ENCODE measurements around the gene SCAMP4.
"Not testable (repeated sequence)": the region's sequence is repeated elsewhere in the genome, so short reads cannot be mapped to it uniquely, and the experiment has no call there.

SCAMP4 gene

DNA sequence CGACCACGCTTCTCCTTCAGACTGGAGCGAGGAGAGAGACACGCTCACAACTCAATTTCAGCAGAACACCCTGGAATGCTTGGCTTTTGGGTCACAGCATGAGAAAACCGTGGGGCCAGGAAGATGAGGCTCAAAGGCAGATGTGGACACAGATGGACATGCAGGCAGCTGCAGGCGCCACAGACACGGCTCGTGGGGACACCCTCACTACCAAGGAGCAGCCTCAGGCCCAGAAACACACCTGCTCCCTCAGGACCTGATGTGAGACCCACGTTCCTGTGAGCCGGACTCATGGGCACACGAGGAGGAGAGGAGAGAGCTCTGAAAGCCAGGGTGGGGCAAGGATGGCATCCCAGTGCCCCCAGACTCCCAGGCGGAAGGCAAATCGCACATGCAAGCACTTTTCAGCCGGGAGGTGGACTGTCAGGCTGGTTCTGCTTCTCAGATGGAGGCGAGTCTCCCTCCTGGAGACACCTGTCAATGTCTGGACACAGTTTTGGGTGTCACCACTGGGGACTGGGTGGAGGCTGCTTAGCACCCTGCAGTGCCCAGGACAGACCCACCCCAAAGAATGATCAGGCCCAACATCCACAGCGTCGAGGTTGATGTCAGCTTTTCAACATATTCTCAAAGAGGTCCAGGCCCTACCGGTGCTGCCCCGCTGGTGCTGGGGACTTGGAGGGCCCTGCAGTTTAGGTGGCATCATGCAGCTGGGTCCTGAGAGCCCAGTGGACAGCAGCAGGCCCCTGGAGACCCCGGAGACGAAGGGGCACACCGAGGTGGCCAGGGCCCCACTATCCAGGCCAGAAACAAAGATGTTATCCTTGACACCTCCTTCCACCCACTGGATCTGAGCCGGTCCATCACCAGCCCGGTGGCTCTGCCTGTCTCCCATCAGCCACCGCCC lies 22.2 kb upstream of the SCAMP4 start:
- DNase-seq (ENCODE audit: low spot score) (no peak), FAIRE-seq (no peak)

DNA sequence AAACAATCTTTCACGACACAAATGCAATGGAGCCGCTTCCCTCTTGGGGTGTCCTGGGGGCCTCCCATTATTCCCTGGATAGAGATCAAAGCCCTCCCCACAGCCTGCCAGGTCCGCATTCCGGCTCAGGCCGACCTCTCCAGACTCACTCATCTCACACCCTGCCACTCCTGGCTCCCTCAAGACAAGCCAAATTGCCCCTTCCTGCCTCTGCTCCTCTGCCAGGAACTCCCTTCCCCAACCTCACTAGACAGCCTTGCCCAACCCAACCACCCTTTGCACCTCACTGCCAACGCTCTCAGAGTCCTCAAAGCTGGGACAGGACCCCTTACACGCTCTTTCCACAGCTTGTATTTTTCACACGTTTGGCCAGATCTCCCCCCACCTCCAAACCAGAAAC lies 21.4 kb upstream of the SCAMP4 start:
- DNase-seq (ENCODE audit: low spot score) = no peak
- FAIRE-seq = no peak

DNA sequence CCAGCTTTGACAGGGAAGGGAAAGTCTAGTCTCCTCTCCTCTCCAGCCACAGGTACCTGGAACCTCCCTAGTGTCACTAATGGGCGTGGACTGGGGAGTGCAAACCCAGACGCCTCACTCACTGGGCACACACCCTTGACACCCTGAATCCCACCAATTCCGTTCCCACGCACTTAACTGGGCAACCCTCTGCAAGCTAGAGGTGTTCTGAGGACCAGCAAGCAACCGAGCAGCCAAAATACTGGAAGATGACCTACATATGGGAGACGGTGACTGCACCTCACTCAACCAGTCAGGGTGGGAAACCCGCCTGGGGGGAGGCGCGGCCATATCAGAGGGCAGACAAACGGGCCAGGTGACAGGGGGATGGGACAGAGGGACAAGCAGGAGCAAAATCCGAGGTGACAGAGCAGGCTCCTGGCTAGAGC lies 20.9 kb upstream of the SCAMP4 start:
- DNase-seq (ENCODE audit: low spot score) (no peak), FAIRE-seq (no peak)

DNA sequence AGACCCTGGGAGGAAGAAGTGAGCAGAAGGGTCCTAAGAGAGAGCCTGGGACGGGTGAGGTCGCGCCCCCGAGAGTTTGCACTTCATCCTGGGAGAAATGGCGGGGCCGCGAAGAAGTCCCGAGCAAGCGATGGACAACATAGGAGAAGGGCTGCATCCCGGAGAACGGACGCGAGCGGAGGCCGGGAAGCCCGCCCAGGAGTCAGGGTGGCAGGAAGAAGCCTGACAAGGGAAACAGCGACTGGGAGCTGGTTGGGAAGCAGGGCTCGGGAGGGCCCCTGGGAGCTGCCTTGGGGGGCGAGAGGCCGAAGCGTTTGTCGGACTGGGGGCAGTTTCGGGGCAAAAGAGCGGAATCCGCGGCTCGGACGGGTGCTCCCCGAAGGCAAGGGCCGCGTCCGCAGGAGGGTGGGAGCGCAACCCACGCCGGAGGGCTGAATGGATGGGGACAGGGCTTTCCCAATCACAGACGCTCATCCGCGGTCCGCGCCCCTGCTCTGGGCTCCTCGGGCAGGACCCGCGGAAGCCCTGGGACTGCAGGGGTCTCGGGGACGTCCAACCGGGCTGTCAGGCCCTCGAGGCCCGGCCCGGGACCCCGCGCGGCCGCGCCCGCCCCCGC lies 20.4 kb upstream of the SCAMP4 start:
- DNase-seq (ENCODE audit: low spot score) (no peak), FAIRE-seq (no peak)

DNA sequence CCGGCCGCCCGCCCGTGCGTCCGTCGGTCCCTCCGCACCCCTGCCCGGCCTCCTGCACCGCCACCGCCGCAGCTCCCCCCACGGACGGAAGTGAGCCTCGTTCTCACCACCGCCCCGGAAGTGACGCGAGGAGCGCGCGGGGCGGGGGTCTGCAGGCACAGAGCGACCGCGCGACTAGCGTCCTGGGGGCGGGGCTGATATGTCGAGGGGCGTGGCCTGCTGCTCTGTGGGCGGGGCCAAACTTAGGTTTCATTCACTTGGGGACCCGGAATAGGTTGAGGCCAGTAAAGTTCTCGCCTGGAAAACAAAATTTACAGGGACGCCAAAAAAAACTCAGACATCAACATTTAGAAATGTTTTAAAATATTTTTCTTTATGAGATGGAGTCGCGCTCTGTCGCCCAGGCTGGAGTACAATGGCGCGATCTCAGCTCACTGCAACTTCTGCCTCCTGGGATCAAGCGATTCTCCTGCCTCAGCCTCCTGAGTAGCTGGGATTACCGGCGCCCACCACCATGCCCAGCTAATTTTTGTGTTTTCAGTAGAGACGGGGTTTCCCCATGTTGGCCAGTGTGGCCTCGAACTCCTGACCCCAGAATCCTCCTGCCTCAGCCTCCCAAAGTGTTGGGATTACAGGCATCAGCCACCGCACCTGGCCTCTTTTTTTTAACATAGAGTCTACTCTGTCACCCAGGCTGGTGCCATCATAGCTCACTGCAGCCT lies 19.6 kb upstream of the SCAMP4 start, which contains the start of gene ABHD17A:
TSS of gene ABHD17A (minus strand) at position 99 of the 722 bp plus-strand sequence. CDS start 3,930 bp downstream, outside the sequence.
- not testable (repeated sequence) for FAIRE-seq
- DNase-seq (ENCODE audit: low spot score) = peak; percentile 89

DNA sequence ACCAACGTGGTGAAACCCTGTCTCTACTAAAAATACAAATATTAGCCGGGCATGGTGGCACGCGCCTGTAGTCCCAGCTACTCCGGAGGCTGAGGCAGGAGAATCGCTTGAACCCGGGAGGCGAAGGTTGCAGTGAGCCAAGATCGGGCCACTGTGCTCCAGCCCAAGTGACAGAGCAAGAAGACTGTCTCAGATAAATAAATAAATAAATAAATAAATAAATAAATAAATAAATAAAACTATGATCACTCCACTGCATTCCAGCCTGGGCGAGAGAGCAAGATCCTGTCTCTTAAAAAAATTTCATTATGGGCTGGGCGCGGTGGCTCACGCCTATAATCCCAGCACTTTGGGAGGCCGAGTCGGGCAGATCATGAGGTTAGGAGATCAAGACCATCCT lies 18.8 kb upstream of the SCAMP4 start:
- FAIRE-seq; DNase-seq (ENCODE audit: low spot score): not testable (repeated sequence)

DNA sequence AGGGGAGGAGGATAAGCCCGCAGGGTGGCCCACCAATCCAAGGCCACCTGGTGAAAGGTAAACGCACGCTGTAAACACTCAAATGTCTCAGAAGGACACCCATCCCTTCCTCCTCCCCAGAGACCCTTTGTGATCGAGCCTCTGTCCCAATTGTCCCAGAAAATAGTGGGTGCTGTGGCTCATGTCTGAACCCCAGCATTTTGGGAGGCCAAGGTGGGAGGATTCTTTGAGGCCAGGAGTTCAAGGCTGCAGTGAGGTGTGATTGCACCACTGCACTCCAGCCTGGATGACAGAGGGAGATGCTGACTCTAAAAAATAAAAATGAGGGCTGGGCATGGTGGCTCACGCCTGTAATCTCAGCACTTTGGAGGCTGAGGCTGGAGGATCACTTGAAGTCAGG lies 16.8 kb upstream of the SCAMP4 start:
- DNase-seq (ENCODE audit: low spot score) (no peak), FAIRE-seq (no peak)

DNA sequence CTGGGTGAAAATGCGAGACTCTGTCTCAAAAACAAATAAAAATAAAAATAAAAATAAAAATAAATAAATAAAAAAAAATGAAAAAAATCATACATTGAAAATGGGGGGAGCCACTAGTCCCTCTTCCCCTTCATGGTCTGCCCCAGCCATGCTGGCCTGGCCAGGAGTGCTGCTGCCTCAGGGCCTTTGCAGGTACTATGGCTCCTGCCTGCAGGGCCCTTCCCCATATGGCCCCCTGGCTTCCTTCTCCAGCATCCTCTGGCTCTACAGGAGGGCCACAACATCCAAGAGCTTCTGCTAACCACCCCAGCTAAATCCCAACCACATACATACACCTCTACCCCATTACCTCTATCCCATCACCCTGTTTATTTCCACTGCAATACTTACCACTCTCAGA lies 15.3 kb upstream of the SCAMP4 start:
- DNase-seq (ENCODE audit: low spot score) (no peak), FAIRE-seq (no peak)

DNA sequence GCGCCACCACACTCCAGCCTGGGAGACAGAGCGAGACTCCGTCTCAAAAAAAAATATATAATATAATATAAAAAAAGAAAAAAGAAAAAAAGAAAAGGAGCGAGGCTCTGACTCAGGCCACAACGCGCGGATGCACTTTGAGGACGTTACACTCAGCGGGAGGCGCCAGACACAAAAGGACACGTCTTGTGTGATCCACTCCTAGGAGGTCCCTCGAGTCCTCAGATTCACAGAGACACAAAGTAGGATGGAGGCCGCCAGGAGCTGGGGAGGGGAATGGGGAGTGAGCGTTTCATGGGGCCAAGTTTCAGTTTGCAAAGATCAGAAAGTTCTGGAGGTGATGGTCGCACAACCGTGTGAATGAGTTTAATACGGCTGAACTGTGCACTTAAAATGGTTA lies 11.4 kb upstream of the SCAMP4 start:
- DNase-seq (ENCODE audit: low spot score) (no peak), FAIRE-seq (no peak)

DNA sequence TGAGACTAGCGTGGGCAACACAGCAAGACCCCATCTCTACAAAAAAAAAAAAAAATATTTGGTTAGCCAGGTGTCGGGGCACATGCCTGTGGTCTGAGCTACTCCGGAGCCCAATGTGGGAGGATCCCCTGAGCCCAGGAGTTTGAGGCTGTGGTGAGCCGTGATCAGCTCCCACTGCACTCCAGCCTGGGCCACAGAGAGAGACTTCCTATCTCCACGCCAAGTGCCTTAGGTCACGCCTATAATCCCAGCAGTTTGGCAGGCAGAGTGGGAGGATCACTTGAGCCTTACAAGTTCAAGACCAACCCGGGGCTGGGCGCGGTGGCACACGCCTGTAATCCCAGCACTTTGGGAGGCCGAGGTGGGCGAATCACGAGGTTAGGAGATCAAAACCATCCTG lies 8.7 kb upstream of the SCAMP4 start:
- no peak for FAIRE-seq

DNA sequence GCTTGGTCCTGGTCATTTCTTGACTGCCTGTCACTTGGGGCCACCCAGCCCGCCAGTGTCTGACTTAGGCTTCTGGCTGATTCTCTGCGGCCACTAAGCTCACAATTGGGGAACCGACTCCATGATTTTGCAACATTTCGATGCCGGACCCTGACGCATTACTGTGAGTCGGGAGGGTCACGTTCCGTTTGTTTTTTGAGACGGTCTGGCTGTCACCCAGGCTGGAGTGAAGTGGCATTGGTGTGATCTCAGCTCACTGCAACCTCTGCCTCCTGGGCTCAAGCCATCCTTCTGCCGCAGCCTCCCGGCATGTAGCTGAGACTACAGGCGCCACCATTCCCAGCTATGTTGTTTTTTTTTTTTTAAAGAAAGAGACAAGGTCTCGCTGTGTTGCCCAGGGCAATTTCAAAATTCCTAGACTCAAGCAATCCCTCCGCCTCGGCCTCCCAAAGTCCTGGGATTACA lies 3.2 kb upstream of the SCAMP4 start:
- DNase-seq (ENCODE audit: low spot score) (no peak), FAIRE-seq (no peak)

More for the DNA sequence above, 8.7 kb upstream of the SCAMP4 start:
- no peak for DNase-seq (ENCODE audit: low spot score)

DNA sequence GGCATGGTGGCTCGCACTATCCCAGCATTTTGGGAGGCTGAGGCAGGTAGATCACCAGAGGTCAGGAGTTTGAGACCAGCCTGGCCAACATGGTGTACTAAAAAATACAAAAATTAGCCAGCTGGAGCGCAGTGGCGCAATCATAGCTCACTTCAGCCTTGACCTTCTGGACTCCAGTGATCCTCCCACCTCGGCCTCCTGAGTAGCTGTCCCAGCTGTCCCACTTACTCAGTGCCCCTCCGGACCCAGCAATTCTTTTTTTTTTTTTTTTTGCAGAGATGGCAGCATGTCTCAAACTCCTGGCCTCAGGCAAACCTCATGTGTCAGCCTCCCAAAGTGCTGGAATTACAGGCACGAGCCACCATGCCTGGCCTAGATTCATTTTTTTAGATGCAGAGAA lies 2.3 kb upstream of the SCAMP4 start:
- DNase-seq (ENCODE audit: low spot score) (no peak), FAIRE-seq (no peak)

DNA sequence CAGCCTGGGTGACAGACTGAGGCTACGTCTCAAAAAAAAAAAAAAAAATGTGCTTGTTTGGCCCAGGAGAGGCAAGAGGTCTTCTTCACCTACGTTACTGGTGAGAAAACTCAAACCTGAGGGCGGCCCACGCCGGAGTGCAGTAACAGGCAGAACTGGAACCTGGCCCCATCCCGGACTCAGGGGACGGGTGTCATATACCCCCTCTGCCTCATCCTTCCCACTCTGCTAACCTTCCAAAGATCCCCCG lies 414 bp upstream of the SCAMP4 start:
- FAIRE-seq (no peak), DNase-seq (ENCODE audit: low spot score) (no peak)

DNA sequence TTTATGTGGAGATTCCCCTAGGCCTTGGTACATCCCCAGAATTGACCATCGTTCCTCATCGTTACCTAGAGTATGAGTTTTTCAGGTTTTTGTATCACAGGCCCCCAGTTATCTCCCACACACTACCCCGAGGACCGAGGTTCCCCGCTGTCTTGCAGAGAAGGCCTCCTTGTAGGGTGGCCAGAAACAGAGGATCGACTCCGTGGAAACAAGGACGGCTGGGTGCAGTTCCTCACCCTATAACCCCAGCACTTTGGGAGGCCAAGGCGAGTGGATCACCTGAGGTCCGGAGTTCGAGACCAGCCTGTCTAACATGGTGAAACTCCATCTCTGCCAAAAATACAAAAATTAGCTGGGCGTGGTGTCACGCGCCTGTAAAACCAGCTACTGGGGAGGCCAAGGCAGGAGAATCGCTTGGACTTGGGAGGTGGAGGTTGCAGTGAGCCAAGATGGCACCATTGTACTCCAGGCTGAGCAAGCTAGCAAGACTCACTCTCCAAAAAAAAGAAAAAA lies 720 bp downstream of the SCAMP4 start:
- DNase-seq (ENCODE audit: low spot score) (no peak), FAIRE-seq (no peak)

DNA sequence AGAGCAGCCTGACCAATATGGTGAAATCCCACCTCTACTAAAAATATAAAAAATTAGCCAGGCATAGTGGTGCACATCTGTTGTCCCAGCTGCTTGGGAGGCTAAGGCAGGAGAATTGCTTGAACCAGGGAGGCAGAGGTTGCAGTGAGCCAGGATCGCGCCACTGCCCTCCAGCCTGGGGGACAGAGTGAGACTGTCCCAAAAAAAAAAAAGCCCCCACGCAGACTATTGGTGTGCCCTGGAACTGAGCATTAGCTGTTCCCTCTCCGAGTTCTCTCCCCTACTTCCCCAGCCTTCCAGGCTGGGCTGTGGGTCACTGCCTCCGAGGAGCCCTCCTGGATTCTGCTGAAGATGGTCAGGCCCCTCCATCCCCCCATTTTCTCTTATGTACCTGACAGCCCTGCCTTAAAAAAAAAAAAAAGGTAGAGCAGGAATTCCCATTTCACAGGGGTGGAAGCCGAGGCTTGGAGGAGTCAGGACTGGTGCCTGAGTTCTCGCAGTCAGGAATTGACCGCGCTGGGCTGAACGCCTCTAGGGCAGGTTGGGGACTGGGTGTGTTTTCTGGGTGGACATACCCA lies 1.9 kb downstream of the SCAMP4 start:
- FAIRE-seq = no peak
- DNase-seq (ENCODE audit: low spot score) = no peak

DNA sequence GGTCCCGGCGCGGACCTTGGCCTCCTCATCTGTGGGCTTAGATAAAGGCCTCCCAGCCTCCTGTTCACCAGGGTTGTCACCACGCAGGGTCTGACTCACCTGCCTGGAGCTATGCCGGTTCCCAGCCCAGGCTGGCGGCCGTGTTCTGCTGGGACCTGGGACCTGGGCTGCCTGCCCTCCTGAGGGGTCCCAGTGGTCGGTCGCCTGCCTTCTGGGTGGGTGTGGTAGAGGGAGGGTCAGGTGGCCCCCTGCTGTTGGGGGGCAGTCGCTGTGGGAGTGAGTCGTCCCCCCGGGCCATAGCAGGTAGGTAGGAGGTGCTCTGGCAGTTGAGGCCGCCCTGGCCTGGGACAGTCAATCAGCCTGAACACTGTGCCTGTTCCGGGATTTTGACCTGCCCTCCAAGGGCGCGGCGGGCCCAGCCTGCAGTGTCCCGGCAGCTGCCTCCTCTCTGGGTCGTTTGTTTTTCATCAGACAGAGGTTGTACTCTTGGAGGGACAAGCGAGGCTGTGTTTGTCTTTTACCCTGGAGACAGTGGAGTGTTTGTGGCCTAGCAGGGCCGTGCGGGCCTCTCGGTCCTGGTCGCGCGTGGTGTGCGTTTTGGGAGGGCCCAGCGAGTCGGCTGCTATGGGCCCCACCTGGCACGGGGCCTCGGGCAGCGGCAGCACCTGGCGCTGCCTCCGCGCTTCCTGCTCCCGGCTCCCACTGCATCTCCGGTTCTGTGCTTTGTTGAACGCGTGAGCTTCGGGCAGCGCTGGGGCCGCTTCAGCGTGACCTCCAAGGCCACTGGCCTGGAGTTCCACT lies 2.6 kb downstream of the SCAMP4 start:
- DNase-seq (ENCODE audit: low spot score) (no peak), FAIRE-seq (no peak)

DNA sequence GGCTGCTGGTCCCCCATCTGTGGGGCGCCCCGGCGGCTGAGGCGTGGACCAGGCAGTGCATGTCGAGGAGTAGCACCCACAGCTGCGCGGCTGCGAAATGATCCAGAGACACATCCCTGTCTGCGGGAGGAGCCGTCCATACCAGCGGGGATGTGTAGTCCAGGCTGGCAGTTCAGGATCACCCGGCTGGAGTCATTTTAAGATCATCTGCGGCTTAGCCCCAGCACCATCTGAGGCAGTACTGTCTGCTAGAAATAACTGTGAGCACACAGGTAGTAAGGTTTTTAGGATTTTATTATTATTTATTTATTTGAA lies 3.1 kb downstream of the SCAMP4 start:
- FAIRE-seq (no peak), DNase-seq (ENCODE audit: low spot score) (no peak)

DNA sequence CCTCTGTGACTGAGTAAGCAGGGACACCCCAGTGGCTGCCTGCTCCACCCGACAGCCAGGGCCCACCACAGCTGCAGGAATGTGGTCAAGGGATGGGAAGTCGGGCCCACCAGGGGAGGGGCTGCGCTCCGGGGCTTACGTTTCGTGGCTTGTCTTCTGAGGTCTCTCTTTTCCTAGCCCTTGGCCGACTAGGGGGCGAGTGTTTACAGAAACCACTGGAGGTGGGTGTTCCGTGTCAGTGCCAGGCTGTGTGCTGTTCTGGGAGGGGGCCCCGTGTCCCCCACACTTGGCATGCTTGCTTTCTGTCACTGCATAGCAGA lies 4.5 kb downstream of the SCAMP4 start:
- DNase-seq (ENCODE audit: low spot score) = no peak
- no peak for FAIRE-seq

DNA sequence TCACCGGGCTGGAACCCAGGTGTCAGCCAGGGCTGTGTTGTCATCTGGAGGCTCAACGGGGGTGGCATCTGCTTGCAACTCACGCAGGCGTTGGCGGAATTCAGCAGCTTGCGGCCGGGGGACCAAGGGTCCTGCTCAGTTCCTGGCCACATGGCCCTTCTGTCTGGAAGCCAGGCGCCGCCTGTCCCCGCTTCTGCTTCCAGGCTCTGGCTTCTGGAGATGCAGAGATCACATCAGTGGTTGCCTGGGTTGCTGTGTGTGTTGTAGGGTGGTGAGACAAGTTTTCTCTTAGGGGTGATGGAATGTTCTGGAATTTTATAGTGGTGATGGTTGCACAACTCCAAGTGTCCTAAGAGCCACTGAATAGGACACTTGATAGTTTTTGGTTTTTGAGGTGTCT lies 5.0 kb downstream of the SCAMP4 start:
- DNase-seq (ENCODE audit: low spot score) (no peak), FAIRE-seq (no peak)

DNA sequence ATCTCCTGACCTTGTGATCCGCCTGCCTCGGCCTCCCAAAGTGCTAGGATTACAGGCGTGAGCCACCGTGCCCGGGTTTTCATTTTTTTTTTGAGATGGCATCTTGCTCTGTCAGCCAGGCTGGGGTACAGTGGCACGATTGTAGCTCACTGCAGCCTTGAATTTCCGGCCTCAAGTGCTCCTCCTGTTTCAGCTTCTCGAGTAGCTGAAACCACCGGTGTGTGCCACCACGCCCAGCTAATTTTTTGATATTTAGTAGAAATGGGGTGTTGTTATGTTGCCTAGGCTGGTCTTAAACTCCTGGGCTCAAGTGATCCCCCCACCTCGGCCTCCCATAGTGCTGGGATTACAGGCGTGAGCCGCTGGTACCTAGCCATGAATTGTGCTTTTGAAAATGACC lies 5.9 kb downstream of the SCAMP4 start:
- FAIRE-seq (no peak), DNase-seq (ENCODE audit: low spot score) (no peak)

DNA sequence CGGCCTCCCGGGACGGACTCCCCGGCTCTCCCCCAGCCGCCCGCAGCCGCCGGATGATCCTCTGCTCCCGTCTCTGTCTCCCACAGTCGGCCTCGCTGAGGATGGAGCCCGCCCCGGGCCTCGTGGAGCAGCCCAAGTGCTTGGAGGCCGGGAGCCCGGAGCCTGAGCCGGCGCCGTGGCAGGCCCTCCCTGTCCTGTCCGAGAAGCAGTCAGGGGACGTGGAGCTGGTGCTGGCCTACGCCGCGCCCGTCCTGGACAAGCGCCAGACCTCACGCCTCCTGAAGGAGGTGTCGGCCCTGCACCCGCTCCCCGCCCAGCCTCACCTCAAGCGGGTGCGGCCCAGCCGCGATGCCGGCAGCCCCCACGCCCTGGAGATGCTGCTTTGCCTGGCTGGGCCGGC lies 6.8 kb downstream of the SCAMP4 start:
- FAIRE-seq (no peak), DNase-seq (ENCODE audit: low spot score) (no peak)
